Fibroblast of lung (primary cell): ENCODE measurements around the gene TENM4. TPM values are rescaled to one million over a fixed set of nuclear protein-coding genes. Genes with fewer than 3 reads are reported as not detected.
A peak's percentile ranks its signal among the peaks of the same experiment; 100 is the strongest.

Source experiments
- DNase-seq, 2 donors: peaks; one replicate each; pipeline versions ENCODE4 v3.0.0 to v3.0.0-alpha.2; 2010; ENCODE audit warnings: low read depth in 2 of 2
- H2AFZ ChIP-seq: 2 replicates; pipeline ENCODE4 v1.5.1; 2012; ENCODE audit warnings: low read length, control low read depth, inconsistent platforms
- H3K27ac ChIP-seq: 2 replicates; pipeline ENCODE4 v1.5.1; 2011; ENCODE audit warnings: low read length, control low read depth; ENCODE audit not compliant: insufficient read depth
- H3K27me3 ChIP-seq: 2 replicates; pipeline ENCODE4 v1.5.1; 2011; ENCODE audit warnings: mild to moderate bottlenecking, low read length; ENCODE audit not compliant: control insufficient read depth, insufficient read depth
- H3K36me3 ChIP-seq: 2 replicates; pipeline ENCODE4 v1.5.1; 2011; ENCODE audit warnings: low read length; ENCODE audit not compliant: control insufficient read depth, insufficient read depth
- H3K4me1 ChIP-seq: 2 replicates; pipeline ENCODE4 v1.5.1; 2011; ENCODE audit warnings: low read length; ENCODE audit not compliant: control insufficient read depth, insufficient read depth; ENCODE audit errors: extremely low read depth
- H3K4me2 ChIP-seq: 2 replicates; pipeline ENCODE4 v1.5.1; 2011; ENCODE audit warnings: low read length, control low read depth; ENCODE audit not compliant: insufficient read depth; ENCODE audit errors: extremely low read depth
- H3K4me3 ChIP-seq, 4 experiments: fragments of 200-600 bp in 1 of 4; sonication (generic) in 1 of 4; replicated peaks in 1 of 4; 2 replicates each; pipeline ENCODE4 v1.5.1; 2011 to 2016; ENCODE audit warnings: low read length in 4 of 4, low read depth in 3 of 4, mild to moderate bottlenecking in 3 of 4, control low read depth in 2 of 4, inconsistent platforms in 1 of 4, mixed read lengths in 1 of 4; ENCODE audit not compliant: insufficient read depth in 1 of 4; ENCODE audit errors: control extremely low read depth in 1 of 4
- H3K79me2 ChIP-seq: 2 replicates; pipeline ENCODE4 v1.5.1; 2012; ENCODE audit warnings: mild to moderate bottlenecking, low read length, inconsistent platforms; ENCODE audit not compliant: control insufficient read depth, insufficient read depth
- H3K9ac ChIP-seq: 2 replicates; pipeline ENCODE4 v1.5.1; 2011; ENCODE audit warnings: mild to moderate bottlenecking, low read length, control low read depth; ENCODE audit not compliant: insufficient read depth
- H3K9me3 ChIP-seq: 2 replicates; pipeline ENCODE4 v1.5.1; 2012; ENCODE audit warnings: low read depth, low read length; ENCODE audit not compliant: control insufficient read depth, insufficient read depth
- H4K20me1 ChIP-seq: 2 replicates; pipeline ENCODE4 v1.5.1; 2011; ENCODE audit warnings: low read length; ENCODE audit not compliant: control insufficient read depth, insufficient read depth; ENCODE audit errors: extremely low read depth
- CTCF ChIP-seq, 2 donors: IDR thresholded peaks in 1 of 2; conservative IDR thresholded peaks in 1 of 2; 1 replicate in 1 of 2; 2 replicates in 1 of 2; pipeline ENCODE4 v1.5.1; 2011 to 2012; ENCODE audit warnings: low read length in 2 of 2, control low read depth in 1 of 2, inconsistent platforms in 1 of 2, low read depth in 1 of 2, mild to moderate bottlenecking in 1 of 2
- EZH2 ChIP-seq: IDR thresholded peaks from 2 replicates; pipeline ENCODE4 v1.5.1; 2012; ENCODE audit warnings: low read length, control low read depth, mild to moderate bottlenecking; ENCODE audit errors: missing control alignments
- polyA plus RNA-seq, 2 donors: library from polyadenylated mRNA; depleted of rRNA in 1 of 2; stranded (reverse) in 1 of 2; unstranded in 1 of 2; fragments of >200 nt; gene quantifications; 2 replicates each; pipeline ENCODE4 v1.2.1, GENCODE V29; 2011 to 2012; ENCODE audit warnings: missing spikeins in 1 of 2
- total RNA-seq: library from RNA; depleted of rRNA; stranded (reverse); fragments of >200 nt; gene quantifications from 2 replicates; pipeline ENCODE4 v1.2.1, GENCODE V29; 2014

The TENM4 gene
- total and polyA plus RNA-seq, 2 donors (not counting 1 experiment from before 2014, with no cell fraction given), result 4.6 to 48.4 TPM

GRCh38 chr11:78965432-78965831, 475.4 kb downstream of the TENM4 start:
- Histone ChIP-seq H3K79me2 (no peaks in the 10 kb centered on the region), H3K4me1 (no peaks in the 10 kb centered on the region), H3K9me3 (no peaks in the 10 kb centered on the region), H3K36me3 (no peaks in the 10 kb centered on the region), H3K4me3 (no peak overlapping the region), H3K27ac (no peak overlapping the region), H4K20me1 (no peaks in the 10 kb centered on the region), H2AFZ (no peak overlapping the region), H3K27me3 (no peaks in the 10 kb centered on the region), H3K4me2 (no peak overlapping the region), H3K9ac (no peak overlapping the region)
- TF ChIP-seq CTCF (conservative IDR thresholded peaks at IDR 0.05 in 1 of 2, IDR thresholded peaks at IDR 0.05 in 1 of 2; ENCODE audit: low read depth in 1 of 2, low read length in 2 of 2) (no peak), EZH2 (no peak)
- no peak for DNase-seq

DNA sequence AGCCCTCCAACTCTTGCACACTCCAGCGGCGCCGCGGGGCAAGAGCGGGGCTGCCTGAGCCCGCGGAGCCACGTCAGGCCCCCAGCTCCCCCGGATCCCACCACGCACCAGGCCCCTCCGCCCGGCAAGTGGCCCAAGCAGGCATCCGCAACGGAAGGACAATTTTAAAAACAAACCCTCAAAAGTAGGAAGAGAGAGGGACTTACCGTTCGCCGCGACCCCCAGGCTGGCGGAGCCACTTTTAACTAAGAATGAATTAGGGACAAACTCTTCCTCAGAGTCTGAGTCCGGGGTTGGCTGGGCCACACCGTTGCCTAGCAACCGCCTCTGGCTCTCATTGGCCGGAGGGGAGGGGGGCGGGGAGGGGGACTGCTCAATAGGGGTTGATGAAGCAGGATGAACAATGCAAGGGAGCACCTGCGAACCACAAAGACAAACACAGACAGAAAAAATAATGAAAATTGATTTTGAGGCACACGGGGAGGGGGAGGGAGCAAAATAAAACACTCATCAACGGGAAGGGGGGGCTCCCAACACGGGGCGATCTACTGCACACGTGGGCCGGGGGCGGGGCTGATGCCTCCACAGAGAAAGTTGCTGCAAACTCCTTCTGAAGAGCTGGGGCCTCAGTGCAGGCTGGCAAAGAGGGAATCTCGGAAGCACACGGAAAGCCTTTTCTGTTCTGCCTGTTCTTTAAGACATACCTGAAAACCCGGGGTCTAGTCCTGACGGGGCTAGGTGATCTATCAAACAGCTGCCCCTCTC, 478.7 kb downstream of the TENM4 start:
- H2AFZ ChIP-seq, result no peak overlapping the region
- peak overlapping the region; percentile 23 to 53 (median 40) for H3K4me3 ChIP-seq
- peaks cover 2% of the 10 kb centered on the region for H3K4me1 ChIP-seq
- H3K4me2 ChIP-seq, result peak overlapping the region; percentile 32
- H3K79me2 ChIP-seq, result no peaks in the 10 kb centered on the region
- H3K9me3 ChIP-seq, result no peaks in the 10 kb centered on the region
- no peak for TF ChIP-seq EZH2
- TF ChIP-seq CTCF (conservative IDR thresholded peaks at IDR 0.05 in 1 of 2, IDR thresholded peaks at IDR 0.05 in 1 of 2; ENCODE audit: low read depth in 1 of 2, low read length in 2 of 2), result no peak
- DNase-seq, result peak; percentile 68 to 69
- no peaks in the 10 kb centered on the region for H3K27me3 ChIP-seq
- H3K27ac ChIP-seq, result no peak overlapping the region
- no peak overlapping the region for H3K9ac ChIP-seq
- no peaks in the 10 kb centered on the region for H4K20me1 ChIP-seq
- H3K36me3 ChIP-seq, result no peaks in the 10 kb centered on the region

DNA sequence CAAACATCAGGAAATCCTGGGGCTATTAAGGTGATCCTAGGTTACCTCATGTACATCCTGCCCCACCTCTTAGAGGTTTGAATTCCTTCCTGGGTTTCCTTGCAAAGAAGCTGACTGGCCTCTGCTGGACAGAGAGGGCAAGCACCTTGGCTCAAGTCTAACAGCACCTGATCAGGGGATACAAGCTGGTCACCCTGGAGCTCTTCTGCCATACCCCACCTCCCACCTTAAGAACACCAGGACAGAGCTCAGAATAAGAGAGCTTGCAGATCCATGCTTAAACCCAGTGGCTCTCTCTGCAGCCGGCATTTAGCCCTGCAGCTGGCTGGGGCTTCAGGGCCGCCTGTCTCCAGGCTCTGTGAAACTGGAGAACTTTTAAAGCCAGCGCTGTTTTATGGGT, 479.6 kb downstream of the TENM4 start:
- Histone ChIP-seq H3K4me1 (peaks cover 3% of the 10 kb centered on the region), H4K20me1 (no peaks in the 10 kb centered on the region), H3K36me3 (no peaks in the 10 kb centered on the region), H3K79me2 (no peaks in the 10 kb centered on the region), H3K9ac (no peak overlapping the region), H3K27ac (no peak overlapping the region), H3K4me2 (peak overlapping the region; percentile 27), H2AFZ (no peak overlapping the region), H3K27me3 (no peaks in the 10 kb centered on the region), H3K9me3 (no peaks in the 10 kb centered on the region), H3K4me3 (peak overlapping the region in 2 of 4 experiments; percentile 50 to 53)
- DNase-seq, result peak; percentile 20 to 54
- TF ChIP-seq EZH2 (no peak), CTCF (conservative IDR thresholded peaks at IDR 0.05 in 1 of 2, IDR thresholded peaks at IDR 0.05 in 1 of 2; ENCODE audit: low read depth in 1 of 2, low read length in 2 of 2) (peak; percentile 53 to 59)
